Upper lobe of right lung (tissue), 1 donor: ENCODE results near the gene VASH1. TPM values are rescaled to one million over a fixed set of nuclear protein-coding genes. Genes with fewer than 3 reads are reported as not detected.
A peak's percentile ranks its signal among the peaks of the same experiment; 100 is the strongest.

Experiments used
- ATAC-seq: fragments of 200-7000 bp; cut with Tn5 transposase; one replicate; pipeline ENCODE4 v1.9.1; 2020; ENCODE audit warnings: mild to moderate bottlenecking, moderate library complexity
- DNase-seq: peaks from one replicate; pipeline ENCODE4 v3.0.0-alpha.2; 2020
- H3K27ac ChIP-seq: fragments of 200-600 bp; one replicate; pipeline ENCODE4 v1.8.0; 2022
- H3K27me3 ChIP-seq: fragments of 200-600 bp; one replicate; pipeline ENCODE4 v1.8.0; 2022; ENCODE audit warnings: mild to moderate bottlenecking
- H3K36me3 ChIP-seq: fragments of 200-600 bp; one replicate; pipeline ENCODE4 v1.8.0; 2022
- H3K4me1 ChIP-seq: fragments of 200-600 bp; one replicate; pipeline ENCODE4 v1.8.0; 2022
- H3K4me3 ChIP-seq: fragments of 200-600 bp; one replicate; pipeline ENCODE4 v1.8.0; 2022; ENCODE audit warnings: mild to moderate bottlenecking
- H3K9me3 ChIP-seq: fragments of 200-600 bp; one replicate; pipeline ENCODE4 v1.8.0; 2022
- CTCF ChIP-seq: fragments of 200-600 bp; IDR thresholded peaks from one replicate; pipeline ENCODE4 v1.8.0; 2022; ENCODE audit warnings: antibody characterized with exemption
- intact Hi-C: fragments of 100-400 bp; cut with DNase I; formaldehyde crosslinking; loops from one replicate; pipeline ENCODE4 v1.11.0; 2022
- total RNA-seq: library from RNA; stranded (reverse); fragmentation: NEBNext Ultra II Directional; extraction: Animal tissue kit (Norgen Biotek cat#: 25700); gene quantifications from one replicate; pipeline ENCODE4 v1.2.1, GENCODE V29; 2021
- donor health status: DM: no; HTN: yes; CAD: no; lungs with severe emphysema.

VASH1 gene
- total RNA-seq, 1 donor from 2014 or later: 37.1 TPM

- TF ChIP-seq CTCF: no peak
- Histone ChIP-seq H3K4me1 (peaks cover 36% of the 10 kb centered on the region), H3K27me3 (no peaks in the 10 kb centered on the region), H3K27ac (peak overlapping the region; percentile 47), H3K36me3 (no peaks in the 10 kb centered on the region), H3K4me3 (no peak overlapping the region), H3K9me3 (no peaks in the 10 kb centered on the region)
- intact Hi-C loops: no loop called here
- DNase-seq (no peak), ATAC-seq (no peak)
Measured at GRCh38 chr14:76773956-76774820, 12.9 kb downstream of the VASH1 start.

- Histone ChIP-seq H3K36me3 (no peaks in the 10 kb centered on the region), H3K4me1 (peaks cover 36% of the 10 kb centered on the region), H3K27me3 (no peaks in the 10 kb centered on the region), H3K9me3 (no peaks in the 10 kb centered on the region), H3K4me3 (no peak overlapping the region), H3K27ac (no peak overlapping the region)
- ATAC-seq: no peak
- intact Hi-C loops: no loop called here
- TF ChIP-seq CTCF: no peak
- no peak for DNase-seq
Measured at GRCh38 chr14:76774821-76775694, 13.8 kb downstream of the VASH1 start.

- H3K4me3 ChIP-seq: no peak overlapping the region
- no peak for DNase-seq
- intact Hi-C loops: no loop called here
- H3K27me3 ChIP-seq: no peaks in the 10 kb centered on the region
- H3K9me3 ChIP-seq: no peaks in the 10 kb centered on the region
- H3K36me3 ChIP-seq: no peaks in the 10 kb centered on the region
- TF ChIP-seq CTCF: no peak
- no peak overlapping the region for H3K27ac ChIP-seq
- ATAC-seq: no peak
- H3K4me1 ChIP-seq: peaks cover 36% of the 10 kb centered on the region
Measured at GRCh38 chr14:76775695-76776427, 14.6 kb downstream of the VASH1 start.

- TF ChIP-seq CTCF: no peak
- Histone ChIP-seq H3K27me3 (no peaks in the 10 kb centered on the region), H3K36me3 (peaks cover 1% of the 10 kb centered on the region), H3K9me3 (no peaks in the 10 kb centered on the region), H3K4me1 (peaks cover 38% of the 10 kb centered on the region), H3K27ac (no peak overlapping the region), H3K4me3 (no peak overlapping the region)
- intact Hi-C loops: no loop called here
- peak; percentile 14 for ATAC-seq
- DNase-seq: no peak
Measured at GRCh38 chr14:76776428-76777251, 15.4 kb downstream of the VASH1 start.

- Histone ChIP-seq H3K27ac (no peak overlapping the region), H3K4me3 (no peak overlapping the region), H3K27me3 (no peaks in the 10 kb centered on the region), H3K36me3 (peaks cover 10% of the 10 kb centered on the region), H3K9me3 (no peaks in the 10 kb centered on the region), H3K4me1 (peaks cover 37% of the 10 kb centered on the region)
- TF ChIP-seq CTCF: no peak
- no peak for ATAC-seq
- intact Hi-C loops: no loop called here
- no peak for DNase-seq
Measured at GRCh38 chr14:76777721-76778120, 16.5 kb downstream of the VASH1 start.
